Fibroblast of skin of back (primary cell): ENCODE data around the gene UGT1A5.
"Not testable (repeated sequence)": the region's sequence is repeated elsewhere in the genome, so short reads cannot be mapped to it uniquely, and the experiment has no call there.

Source experiments
- DNase-seq: peaks from one replicate; pipeline ENCODE4 v3.0.0-alpha.2; 2013

UGT1A5 gene

DNA sequence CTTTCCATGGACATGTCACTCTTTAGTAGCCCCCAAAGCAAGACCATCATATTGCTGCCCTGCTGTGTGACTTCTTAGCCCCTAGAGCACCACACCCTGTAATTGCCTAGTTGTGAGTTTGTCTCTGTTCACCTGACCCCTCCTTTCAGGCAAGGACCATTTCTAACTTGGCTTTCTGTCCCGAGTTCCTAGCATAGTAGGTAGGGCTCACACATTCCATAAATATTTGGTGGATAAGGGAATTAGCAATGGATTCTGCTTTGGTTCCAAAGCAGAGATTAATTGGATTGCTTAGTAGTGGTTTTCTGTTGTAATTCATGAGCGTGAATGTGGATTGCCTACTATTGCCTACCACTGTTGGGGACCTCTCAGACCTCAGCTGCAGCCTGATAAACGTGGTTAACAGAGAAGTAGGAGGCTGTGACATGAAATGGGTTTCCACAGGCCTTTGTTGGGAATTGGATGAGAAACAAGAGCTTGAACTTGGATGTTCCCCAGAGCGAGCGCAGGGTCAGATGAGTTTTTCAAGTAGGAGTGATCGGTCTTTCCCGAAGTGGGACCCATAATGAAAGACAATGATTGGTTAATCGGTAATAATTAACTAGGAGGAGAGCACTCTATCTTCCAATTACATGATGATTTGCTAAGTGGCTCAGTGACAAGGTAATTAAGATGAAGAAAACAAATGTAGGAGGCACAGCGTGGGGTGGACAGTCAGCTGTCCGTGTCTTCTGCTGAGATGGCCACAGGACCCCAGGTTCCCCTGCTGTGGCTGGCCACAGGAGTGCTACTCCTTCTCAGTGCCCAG is 34.0 kb downstream of the UGT1A5 start:
- no peak for DNase-seq

DNA sequence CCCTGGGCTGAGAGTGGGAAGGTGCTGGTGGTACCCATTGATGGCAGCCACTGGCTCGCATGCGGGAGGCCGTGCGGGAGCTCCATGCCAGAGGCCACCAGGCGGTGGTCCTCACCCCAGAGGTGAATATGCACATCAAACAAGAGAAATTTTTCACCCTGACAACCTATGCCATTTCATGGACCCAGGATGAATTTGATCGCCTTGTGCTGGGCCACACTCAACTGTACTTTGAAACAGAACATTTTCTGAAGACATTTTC is 34.5 kb downstream of the UGT1A5 start:
- no peak for DNase-seq

DNA sequence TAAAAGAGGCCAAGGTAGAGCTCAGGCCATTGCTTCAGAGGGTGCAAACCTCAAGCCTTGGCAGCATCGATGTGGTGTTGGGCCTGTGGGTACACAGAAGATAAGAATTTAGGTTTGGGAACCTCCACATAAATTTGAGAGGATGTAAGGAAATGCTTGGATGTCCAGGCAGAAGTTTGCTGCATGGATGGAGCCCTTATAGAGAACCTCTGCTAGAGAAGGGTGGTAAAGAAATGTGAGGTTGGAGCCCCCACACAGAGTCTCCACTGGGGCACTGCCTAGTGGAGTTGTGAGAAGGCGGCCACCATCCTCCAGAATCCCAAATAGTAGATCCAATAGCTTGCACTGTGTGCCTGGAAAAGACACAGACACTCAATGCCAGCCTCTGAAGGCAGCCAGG is 38.0 kb downstream of the UGT1A5 start:
- not testable (repeated sequence) for DNase-seq

DNA sequence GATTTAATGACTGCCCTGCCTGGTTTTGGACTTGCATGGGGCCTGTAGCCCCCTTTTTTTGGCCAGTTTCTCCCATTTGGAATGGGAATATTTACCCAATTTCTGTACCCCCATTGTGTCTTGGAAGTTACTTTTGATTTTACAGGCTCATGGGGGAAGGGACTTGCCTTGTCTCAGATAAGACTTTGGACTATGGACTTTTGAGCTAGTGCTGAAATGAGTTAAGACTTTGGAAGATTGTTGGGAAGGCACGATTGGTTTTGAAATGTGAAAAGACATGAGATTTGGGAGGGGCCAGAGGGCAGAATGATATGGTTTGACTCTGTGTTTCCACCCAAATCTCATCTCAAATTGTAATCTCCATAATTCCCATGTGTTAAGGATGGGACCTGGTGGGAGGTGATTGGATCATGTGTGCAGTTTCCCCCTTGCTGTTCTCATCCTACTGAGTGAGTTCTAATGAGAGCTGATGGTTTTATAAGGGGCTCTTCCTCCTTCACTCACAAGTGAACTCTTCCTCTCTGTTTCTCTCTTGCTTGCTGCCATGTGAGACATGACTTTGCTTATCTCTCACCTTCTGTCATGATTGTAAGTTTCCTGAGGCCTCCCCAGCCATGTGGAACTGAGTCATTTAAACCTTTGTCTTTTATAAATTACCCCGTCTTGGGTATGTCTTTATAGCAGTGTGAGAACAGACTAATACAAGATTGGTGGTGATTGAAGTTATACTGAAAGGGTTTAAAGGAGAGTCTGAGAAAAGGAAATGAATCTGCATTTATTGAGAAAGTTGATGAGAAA is 38.7 kb downstream of the UGT1A5 start:
- not testable (repeated sequence) for DNase-seq

DNA sequence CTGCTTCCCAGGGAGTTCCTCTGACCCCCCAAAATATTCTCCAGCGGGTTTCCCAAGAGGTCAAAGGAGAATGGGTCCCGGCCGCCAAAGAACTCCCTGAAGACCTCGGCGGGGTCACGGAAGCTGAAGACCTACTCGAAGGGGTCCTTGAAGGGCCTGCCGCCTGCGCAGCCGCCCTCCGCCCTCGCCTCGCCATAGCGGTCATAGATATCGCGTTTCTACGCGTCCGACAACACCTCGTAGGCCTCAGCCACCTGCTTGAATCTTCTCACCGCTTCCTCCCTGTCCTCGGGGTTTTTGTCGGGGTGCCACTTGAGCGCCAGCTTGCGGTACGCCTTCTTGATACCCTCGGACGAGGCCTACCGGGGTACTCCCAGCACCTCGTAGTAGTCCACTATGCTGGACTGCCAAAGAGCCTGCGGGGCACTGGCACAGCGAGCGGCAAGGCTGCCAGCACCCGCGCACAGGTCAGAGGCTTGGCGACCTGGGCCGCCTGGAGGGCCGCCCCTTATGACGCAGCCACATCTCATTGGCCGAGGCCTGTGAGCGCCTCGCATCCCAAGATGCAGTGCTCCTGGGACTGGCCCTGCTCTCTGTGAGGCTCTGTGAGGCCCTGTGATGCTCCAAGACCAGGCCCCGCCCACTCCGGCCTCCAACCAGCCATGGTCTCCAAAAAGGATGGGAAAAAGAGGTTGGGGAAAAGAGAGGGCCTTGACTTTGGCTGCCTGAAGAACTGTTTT is 42.3 kb downstream of the UGT1A5 start:
- no peak for DNase-seq

DNA sequence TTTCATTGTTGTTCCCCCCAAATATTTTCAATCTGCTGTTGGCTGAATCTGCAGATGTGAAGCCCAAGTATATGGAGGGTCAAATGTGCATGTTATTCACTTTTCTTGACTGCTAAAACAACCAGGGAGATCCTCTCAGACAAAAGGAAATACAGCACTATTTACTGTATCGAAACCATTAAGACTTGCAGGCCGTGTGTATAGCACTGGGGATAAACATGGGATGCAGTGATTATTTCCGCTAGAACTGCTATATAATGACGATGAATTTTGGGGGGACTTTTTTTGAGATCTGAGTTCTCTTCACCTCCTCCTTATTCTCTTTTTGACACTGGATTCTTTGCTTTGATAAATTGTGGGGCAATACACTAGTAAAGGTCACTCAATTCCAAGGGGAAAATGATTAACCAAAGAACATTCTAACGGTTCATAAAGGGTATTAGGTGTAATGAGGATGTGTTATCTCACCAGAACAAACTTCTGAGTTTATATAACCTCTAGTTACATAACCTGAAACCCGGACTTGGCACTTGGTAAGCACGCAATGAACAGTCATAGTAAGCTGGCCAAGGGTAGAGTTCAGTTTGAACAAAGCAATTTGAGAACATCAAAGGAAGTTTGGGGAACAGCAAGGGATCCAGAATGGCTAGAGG is 43.8 kb downstream of the UGT1A5 start:
- no peak for DNase-seq

DNA sequence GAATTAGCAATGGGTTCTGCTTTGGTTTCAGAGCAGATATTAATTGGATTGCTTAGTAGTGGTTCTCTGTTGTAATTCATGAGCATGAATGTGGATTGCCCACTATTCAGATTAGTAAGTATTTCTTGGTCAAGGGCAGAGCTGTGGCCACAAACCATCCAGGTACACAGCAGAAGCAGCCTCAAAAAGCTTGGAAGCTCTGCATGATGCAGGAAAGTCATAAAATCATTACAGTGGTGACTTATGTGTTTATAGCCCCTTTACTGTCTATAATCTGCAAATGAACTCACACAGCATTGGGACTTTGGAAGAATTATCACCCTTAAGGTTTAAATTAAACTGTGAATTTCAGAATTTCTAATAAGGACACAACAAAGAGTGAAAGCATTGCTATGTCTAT is 45.4 kb downstream of the UGT1A5 start:
- DNase-seq = no peak

DNA sequence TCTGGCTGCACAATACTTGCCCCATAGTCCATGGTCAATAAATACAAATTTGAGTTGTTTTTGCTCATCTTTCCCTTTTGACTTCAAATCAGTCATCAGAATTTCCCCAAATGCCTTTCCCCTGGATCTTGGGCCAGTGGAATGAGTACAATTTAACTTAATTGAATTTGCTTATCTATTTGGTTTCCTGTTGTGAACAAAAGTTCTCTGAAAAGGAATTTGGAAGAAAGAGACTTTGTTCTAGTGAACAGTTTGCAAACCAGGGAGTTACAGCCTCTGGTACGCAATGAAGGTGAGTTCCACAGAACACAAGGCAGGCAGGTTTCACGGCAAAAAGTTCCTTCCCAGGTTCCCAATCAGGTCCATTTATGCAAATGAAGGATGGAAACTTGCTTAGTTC is 46.1 kb downstream of the UGT1A5 start:
- no peak for DNase-seq

DNA sequence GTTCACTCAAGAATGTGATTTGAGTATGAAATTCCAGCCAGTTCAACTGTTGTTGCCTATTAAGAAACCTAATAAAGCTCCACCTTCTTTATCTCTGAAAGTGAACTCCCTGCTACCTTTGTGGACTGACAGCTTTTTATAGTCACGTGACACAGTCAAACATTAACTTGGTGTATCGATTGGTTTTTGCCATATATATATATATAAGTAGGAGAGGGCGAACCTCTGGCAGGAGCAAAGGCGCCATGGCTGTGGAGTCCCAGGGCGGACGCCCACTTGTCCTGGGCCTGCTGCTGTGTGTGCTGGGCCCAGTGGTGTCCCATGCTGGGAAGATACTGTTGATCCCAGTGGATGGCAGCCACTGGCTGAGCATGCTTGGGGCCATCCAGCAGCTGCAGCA is 47.3 kb downstream of the UGT1A5 start, which contains the start of gene UGT1A1:
Gene UGT1A1 (plus strand): TSS at position 228 of the 400 bp plus-strand sequence. CDS start 18 bp downstream, at position 246.
- no peak for DNase-seq

DNA sequence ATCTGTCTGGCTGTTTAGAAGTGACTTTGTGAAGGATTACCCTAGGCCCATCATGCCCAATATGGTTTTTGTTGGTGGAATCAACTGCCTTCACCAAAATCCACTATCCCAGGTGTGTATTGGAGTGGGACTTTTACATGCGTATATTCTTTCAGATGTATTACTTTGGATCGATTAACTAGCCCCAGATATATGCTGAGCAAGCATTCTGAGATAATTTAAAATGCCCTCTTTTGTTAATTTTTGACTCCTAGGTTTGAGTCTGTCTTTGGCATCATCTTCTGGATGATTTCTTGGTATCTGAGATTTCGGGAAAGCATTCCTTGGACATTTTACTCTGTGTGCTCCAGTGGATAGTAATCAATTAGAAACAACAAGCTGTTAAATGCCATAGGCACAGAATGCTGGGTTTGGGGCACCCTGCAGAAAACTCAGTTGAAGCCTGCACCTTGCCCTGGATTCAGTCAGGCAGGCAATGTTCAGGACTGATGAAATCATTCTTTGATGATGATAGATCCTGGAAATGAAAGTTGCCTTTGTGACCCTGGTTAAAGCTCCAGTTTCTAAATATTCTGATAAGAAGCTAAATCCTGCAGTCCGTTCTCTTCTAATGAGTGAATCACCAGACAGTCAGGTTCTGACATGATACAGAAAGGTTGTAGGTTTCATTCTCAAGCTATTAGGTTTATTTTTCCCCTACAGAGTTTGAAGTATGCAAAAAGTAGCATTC is 48.5 kb downstream of the UGT1A5 start:
- DNase-seq = no peak

DNA sequence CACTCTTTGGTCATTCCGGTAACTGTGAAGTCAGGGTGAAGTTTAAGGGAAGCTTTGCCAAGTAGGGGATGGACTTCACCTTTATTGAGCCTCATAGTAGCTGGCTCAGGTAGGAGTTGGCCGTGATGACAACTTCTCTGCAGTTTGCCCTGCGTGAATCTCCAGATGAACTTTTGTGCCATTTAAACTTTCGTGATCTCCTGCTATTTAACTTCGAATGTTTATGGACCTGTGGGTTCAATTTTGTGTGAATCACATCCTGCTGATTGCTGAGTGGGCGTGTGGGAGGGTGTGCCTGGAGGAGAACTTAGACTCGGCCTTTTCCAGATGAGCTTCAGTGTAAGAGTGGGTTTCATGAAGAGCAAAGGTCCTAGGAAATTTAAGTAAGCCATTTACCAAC is 51.6 kb downstream of the UGT1A5 start:
- DNase-seq = peak; percentile 3

DNA sequence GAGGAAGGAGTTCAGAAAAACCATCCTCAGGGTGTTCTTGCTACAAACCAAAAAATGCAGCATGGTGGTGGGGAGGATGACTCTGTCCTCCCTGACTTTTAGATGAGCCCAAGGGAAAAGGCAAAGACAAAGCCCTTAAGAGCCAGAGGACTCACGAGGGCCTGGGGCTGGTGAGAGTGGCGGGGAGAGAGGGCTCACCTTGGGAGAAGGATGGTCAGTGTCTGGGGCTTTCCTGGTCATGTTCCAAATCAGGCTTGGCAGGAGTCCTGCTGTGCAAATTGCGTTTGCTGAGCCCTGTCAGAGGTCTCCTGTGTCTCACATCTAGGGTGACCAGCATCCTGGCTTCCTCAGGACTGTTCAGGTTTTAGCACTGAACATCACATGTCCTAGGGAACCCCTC is 52.1 kb downstream of the UGT1A5 start:
- no peak for DNase-seq

DNA sequence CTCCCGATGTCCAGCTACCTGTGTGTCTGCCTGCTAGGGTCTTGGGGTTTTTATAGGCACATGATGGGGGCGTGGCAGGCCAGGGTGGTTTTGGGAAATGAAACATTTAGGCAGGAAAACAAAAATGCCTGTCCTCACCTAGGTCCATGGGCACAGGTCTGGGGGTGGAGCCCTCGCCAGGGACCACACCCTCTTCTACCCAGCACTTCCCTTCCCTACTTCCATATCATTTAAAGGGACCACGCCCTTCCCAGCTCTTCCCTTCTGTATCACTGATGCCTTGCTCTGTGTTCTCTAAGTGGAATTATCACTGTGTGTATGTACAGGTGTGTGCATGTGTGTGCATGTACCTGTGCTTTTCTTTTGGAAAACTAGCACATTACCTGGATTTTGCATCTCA is 53.7 kb downstream of the UGT1A5 start:
- DNase-seq = no peak

DNA sequence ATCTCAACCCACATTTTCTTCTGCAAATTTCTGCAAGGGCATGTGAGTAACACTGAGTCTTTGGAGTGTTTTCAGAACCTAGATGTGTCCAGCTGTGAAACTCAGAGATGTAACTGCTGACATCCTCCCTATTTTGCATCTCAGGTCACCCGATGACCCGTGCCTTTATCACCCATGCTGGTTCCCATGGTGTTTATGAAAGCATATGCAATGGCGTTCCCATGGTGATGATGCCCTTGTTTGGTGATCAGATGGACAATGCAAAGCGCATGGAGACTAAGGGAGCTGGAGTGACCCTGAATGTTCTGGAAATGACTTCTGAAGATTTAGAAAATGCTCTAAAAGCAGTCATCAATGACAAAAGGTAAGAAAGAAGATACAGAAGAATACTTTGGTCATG is 55.4 kb downstream of the UGT1A5 start:
- DNase-seq = no peak

DNA sequence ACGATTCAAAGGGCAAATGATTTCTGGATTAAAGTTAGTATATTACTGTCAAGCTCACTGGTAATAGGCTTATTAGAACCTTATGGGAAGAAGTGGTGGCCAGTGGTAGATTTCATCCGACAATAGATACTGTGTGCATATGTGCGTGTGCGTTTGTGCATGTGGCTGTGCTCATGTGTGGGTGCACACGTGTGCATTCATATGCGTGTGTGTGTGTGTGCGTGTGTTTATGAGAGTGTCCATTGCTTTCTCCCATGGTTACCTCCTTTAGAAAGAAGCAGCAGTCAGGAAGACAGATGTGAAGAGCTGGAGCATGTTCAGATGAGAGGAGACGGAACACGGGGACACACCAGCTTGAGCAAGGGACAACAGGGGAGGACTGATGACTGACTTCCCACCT is 56.6 kb downstream of the UGT1A5 start:
- no peak for DNase-seq

DNA sequence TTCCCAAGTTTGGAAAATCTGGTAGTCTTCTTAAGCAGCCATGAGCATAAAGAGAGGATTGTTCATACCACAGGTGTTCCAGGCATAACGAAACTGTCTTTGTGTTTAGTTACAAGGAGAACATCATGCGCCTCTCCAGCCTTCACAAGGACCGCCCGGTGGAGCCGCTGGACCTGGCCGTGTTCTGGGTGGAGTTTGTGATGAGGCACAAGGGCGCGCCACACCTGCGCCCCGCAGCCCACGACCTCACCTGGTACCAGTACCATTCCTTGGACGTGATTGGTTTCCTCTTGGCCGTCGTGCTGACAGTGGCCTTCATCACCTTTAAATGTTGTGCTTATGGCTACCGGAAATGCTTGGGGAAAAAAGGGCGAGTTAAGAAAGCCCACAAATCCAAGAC is 59.4 kb downstream of the UGT1A5 start:
- no peak for DNase-seq

DNA sequence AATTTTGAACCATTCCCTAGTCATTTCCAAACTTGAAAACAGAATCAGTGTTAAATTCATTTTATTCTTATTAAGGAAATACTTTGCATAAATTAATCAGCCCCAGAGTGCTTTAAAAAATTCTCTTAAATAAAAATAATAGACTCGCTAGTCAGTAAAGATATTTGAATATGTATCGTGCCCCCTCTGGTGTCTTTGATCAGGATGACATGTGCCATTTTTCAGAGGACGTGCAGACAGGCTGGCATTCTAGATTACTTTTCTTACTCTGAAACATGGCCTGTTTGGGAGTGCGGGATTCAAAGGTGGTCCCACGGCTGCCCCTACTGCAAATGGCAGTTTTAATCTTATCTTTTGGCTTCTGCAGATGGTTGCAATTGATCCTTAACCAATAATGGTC is 59.9 kb downstream of the UGT1A5 start:
- DNase-seq = no peak

DNA sequence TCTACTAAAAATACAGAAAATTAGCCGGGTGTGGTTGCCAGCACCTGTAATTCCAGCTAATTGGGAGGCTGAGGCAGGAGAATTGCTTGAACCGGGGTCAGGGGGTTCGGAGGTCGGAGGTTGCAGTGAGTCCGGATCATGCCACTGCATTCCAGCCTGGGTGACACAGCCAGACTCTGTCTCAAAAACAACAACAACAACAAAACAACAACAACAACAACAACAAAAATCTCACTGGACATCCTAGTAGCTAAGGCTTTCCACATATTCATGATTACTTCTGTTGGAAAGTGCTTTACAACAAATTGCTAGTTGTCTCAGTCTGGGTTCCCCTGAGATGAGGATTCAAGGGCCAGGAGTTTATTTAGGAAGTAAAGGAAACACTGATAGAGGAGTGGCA is 61.1 kb downstream of the UGT1A5 start:
- no peak for DNase-seq

DNA sequence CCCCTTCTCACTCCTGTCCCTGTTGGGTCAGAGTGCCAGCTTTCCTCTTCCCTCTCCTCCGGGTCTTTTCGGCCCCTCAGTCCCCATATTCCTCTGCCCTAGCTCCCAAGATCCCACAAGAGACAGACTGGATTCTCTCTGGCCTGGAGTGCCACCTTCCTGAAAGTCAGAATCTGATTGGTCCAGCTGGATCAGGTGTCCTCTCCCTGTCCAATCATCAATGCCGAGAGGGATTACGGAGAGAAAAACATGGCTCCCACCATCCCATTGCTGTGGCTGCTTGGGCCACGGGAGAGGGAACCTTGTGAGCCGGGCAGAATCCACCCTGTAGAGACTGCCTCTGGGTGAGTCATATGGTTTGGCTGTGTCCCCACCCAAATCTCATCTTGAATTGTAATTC is 62.7 kb downstream of the UGT1A5 start:
- DNase-seq = no peak

DNA sequence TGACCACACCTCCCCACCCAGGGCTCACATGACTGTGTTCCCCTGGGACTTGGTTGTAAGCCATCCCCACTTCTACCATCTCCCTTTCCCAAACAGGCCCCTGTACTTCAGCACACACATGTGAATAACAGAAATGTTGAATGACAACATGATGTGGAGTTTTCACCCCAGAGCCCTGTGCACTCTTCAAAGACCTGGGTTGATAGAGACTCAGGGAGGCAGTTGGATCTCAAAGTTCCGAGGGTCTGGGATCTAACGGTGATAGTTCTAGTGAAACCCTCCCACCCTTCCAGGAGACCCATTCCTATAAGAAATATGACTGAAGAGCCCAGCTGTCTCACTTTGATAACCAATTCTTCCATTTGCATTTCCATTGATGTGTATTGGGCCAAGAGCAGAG is 65.3 kb downstream of the UGT1A5 start, which contains the start of gene MROH2A:
Gene MROH2A (plus strand): TSS at position 301 of the 400 bp plus-strand sequence. CDS start 1,029 bp downstream, outside the sequence.
- DNase-seq = no peak

DNA sequence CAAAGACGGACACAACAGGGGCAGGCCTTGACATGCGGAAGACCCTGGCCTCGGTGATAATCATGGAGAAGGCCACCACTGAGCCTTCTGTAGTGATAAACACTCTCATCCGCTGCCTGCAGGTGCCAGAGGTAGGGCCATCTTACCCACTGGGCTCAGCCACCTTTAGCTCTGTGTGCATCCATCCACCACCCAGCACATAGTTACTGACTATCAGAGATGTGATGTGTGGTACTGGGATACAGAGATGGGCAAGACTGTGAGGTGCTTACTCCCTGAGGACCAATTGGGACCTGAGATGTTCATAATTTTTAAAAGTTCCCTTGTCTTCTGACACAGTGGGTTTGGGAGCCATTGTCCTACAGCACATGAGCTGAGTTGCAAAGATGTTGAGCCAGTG is 67.0 kb downstream of the UGT1A5 start:
- DNase-seq = no peak

DNA sequence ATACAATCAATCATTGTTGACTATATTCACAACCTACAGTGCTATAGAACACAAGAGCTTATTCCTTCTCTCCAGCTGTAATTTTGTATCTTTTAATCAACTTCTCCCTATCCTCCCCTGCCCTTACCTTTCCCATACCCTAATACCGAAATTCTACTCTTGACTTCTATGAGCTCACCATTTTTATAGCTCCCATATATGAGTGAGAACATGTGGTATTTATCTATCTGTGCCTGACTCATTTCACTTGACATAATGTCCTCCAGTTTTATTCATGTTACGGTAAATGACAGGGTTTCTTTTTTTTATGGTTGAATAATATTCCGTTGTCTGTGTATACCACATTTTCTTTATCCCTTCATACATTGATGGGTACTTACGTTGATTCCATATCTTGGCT is 68.1 kb downstream of the UGT1A5 start:
- DNase-seq = no peak
